Measurements from ENCODE around the gene PRDM5. TPM values are rescaled to one million over a fixed set of nuclear protein-coding genes. Genes with fewer than 3 reads are reported as not detected.

PRDM5 gene
- total RNA-seq, 1 experiment from 2014 or later, result 7.1 TPM

DNA sequence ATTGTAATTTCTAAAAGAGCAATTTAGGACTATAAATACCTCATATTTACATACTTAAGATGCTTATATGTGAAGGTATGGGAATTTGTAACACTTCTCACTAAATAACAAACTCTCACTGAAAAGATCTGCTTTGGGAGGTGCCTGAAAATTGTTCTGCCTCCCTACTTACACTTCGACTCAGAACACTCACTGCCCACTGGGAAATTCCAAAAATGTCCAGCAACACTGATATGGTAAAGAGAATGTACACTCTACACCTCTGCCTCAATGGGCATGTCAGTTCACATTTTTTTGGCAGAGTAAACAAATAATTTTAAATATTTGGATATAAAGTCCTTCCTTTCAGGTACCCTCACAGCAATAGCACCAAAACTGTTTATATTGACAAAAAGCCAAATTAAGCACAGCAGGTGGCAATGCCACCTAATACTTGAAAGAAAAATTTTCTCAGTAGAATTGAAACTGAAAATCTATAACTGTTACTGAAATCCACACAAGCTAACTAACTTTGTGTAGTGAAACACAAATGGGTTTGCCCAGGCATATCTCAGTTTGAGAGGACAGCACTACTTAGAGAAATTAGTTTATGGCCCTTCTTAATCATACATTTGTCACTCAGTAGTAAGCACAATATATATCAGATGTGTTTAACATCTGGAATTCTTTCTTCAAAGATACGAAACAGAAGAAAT lies 67.1 kb downstream of the PRDM5 start:
- no peak for DNase-seq (ENCODE audit: low spot score)
- Histone ChIP-seq H3K4me3 (ENCODE audit: low read depth, low read length, poor library complexity, severe bottlenecking) (no peak overlapping the region), H3K36me3 (ENCODE audit: insufficient read depth, low read length, poor library complexity, severe bottlenecking) (no peaks in the 10 kb centered on the region), H3K27me3 (replicated peaks; ENCODE audit: insufficient read depth, low read depth, low read length, poor library complexity) (no peaks in the 10 kb centered on the region), H3K4me1 (ENCODE audit: insufficient read depth, low read length, poor library complexity, severe bottlenecking) (no peaks in the 10 kb centered on the region), H3K9me3 (ENCODE audit: low read depth, low read length, poor library complexity, severe bottlenecking) (no peaks in the 10 kb centered on the region), H3K27ac (ENCODE audit: low read depth, low read length, poor library complexity, severe bottlenecking) (no peak overlapping the region)
- ChIA-PET CTCF (no interaction called here), POLR2A (ENCODE audit: low non-redundant PET) (no interaction called here)
- BruUV-seq (replicated peaks), result no TSS peak
- intact Hi-C loops (cut with micrococcal nuclease; ENCODE audit: unreplicated experiment), result no loop called here
- TF ChIP-seq, protein P1, sequence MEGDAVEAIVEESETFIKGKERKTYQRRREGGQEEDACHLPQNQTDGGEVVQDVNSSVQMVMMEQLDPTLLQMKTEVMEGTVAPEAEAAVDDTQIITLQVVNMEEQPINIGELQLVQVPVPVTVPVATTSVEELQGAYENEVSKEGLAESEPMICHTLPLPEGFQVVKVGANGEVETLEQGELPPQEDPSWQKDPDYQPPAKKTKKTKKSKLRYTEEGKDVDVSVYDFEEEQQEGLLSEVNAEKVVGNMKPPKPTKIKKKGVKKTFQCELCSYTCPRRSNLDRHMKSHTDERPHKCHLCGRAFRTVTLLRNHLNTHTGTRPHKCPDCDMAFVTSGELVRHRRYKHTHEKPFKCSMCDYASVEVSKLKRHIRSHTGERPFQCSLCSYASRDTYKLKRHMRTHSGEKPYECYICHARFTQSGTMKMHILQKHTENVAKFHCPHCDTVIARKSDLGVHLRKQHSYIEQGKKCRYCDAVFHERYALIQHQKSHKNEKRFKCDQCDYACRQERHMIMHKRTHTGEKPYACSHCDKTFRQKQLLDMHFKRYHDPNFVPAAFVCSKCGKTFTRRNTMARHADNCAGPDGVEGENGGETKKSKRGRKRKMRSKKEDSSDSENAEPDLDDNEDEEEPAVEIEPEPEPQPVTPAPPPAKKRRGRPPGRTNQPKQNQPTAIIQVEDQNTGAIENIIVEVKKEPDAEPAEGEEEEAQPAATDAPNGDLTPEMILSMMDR (conservative IDR thresholded peaks at IDR 0.05; ENCODE audit: low read depth, low read length), result no peak
- TF ChIP-seq EZH2 (IDR thresholded peaks at IDR 0.05; ENCODE audit: borderline replicate concordance, low read depth, low read length, poor library complexity, severe bottlenecking), result no peak

DNA sequence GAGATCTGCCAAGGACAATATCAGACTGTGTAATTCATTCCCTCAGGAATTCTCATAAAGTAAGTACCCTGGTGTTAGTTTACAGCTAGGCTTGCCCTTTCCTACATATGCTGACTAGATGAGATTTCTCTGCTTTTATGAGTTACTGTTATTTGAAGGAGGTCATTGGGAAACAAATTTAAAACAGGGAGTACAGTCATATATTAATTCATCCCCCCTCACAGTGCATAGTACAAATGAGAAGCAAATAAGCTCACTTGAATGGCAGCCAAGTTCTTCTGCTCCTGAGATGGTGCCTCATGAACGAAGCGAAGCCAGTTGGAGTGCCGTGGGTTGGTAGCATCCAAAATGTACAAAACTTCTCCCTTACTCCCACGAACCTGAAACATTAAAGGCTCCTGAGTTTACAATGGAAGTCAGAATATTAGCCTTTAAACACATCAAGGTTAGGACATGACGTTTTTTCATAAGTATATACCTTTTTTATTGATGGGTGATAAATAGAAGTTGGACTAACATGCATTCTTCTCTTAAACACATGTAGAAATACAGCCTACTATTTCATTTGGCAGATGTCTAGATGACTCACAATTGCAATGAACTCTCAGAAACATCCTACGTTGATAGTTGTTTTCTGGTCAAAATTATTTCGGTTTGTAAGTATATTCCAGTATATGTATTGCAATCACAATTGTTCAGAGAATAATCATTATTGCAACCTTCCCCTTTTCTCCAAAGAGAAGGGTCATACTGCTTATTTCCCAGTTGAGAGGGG lies 69.2 kb downstream of the PRDM5 start:
- ChIA-PET POLR2A (ENCODE audit: low non-redundant PET) (no interaction called here), CTCF (no interaction called here)
- intact Hi-C loops (cut with micrococcal nuclease; ENCODE audit: unreplicated experiment), result no loop called here
- H3K27ac ChIP-seq (ENCODE audit: low read depth, low read length, poor library complexity, severe bottlenecking), result no peak overlapping the region
- no peak overlapping the region for H3K4me3 ChIP-seq (ENCODE audit: low read depth, low read length, poor library complexity, severe bottlenecking)
- no peaks in the 10 kb centered on the region for H3K4me1 ChIP-seq (ENCODE audit: insufficient read depth, low read length, poor library complexity, severe bottlenecking)
- TF ChIP-seq EZH2 (IDR thresholded peaks at IDR 0.05; ENCODE audit: borderline replicate concordance, low read depth, low read length, poor library complexity, severe bottlenecking), result no peak
- TF ChIP-seq, protein P1 (conservative IDR thresholded peaks at IDR 0.05; ENCODE audit: low read depth, low read length), result no peak
- no TSS peak for BruUV-seq (replicated peaks)
- no peaks in the 10 kb centered on the region for H3K36me3 ChIP-seq (ENCODE audit: insufficient read depth, low read length, poor library complexity, severe bottlenecking)
- H3K9me3 ChIP-seq (ENCODE audit: low read depth, low read length, poor library complexity, severe bottlenecking), result no peaks in the 10 kb centered on the region
- H3K27me3 ChIP-seq (replicated peaks; ENCODE audit: insufficient read depth, low read depth, low read length, poor library complexity), result no peaks in the 10 kb centered on the region
- DNase-seq (ENCODE audit: low spot score), result no peak

DNA sequence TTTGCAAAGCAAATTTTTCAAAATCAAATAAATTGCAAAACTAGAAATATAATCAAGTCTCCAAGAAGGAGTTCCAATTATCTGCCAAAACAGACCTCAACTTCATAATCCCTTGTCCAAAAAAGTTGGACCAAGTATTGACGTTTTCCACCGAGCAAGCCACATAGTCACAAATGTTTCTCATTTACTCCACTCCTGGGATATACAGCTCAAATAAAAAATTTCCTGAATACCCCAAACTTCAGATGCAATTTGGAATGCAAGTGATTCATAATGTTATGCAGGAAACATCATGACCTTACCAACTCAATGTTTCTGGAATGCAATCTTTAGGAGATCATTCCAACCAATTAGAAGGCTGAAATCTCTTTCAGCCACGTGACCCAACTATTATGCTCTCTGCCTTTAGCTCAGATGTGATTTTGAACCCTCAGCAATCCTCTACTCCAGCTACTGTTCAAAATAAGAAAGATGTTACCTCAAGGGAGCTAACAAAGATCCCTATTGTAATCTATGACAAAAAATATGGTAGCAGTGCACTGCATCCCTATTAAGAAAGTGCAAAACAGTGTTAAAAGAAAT lies 72.4 kb downstream of the PRDM5 start:
- no TSS peak for BruUV-seq (replicated peaks)

More for the DNA sequence above, 72.4 kb downstream of the PRDM5 start:
- Histone ChIP-seq H3K4me3 (ENCODE audit: low read depth, low read length, poor library complexity, severe bottlenecking) (no peak overlapping the region), H3K4me1 (ENCODE audit: insufficient read depth, low read length, poor library complexity, severe bottlenecking) (no peaks in the 10 kb centered on the region), H3K9me3 (ENCODE audit: low read depth, low read length, poor library complexity, severe bottlenecking) (no peaks in the 10 kb centered on the region), H3K27me3 (replicated peaks; ENCODE audit: insufficient read depth, low read depth, low read length, poor library complexity) (no peaks in the 10 kb centered on the region), H3K27ac (ENCODE audit: low read depth, low read length, poor library complexity, severe bottlenecking) (no peak overlapping the region), H3K36me3 (ENCODE audit: insufficient read depth, low read length, poor library complexity, severe bottlenecking) (no peaks in the 10 kb centered on the region)
- ChIA-PET CTCF (no interaction called here), POLR2A (ENCODE audit: low non-redundant PET) (no interaction called here)
- TF ChIP-seq, protein P1 (conservative IDR thresholded peaks at IDR 0.05; ENCODE audit: low read depth, low read length), result no peak
- TF ChIP-seq EZH2 (IDR thresholded peaks at IDR 0.05; ENCODE audit: borderline replicate concordance, low read depth, low read length, poor library complexity, severe bottlenecking), result no peak
- no peak for DNase-seq (ENCODE audit: low spot score)
- intact Hi-C loops (cut with micrococcal nuclease; ENCODE audit: unreplicated experiment), result no loop called here

Data from A673 (cell line).